Naive thymus-derived CD4-positive, alpha-beta T cell (primary cell): Measurements from ENCODE around the gene C1QTNF1. TPM values are rescaled to one million over a fixed set of nuclear protein-coding genes. Genes with fewer than 3 reads are reported as not detected.

Experiments
- ATAC-seq: fragments of 150-1000 bp; cut with Tn5 transposase; 2 replicates; pipeline ENCODE4 v1.10.0; 2021; ENCODE audit warnings: mild to moderate bottlenecking, moderate library complexity
- CTCF ChIA-PET: fragments of 350-600 bp; sonication (Branson Sonifier 250); formaldehyde crosslinking; loops from one replicate; lab custom pipeline; 2021; ENCODE audit warnings: antibody characterized with exemption; lab: Charles Lee
- POLR2A ChIA-PET: fragments of 350-600 bp; sonication (Branson Sonifier 250); formaldehyde crosslinking; loops from one replicate; lab custom pipeline; 2021; ENCODE audit warnings: antibody characterized with exemption, inconsistent platforms; lab: Charles Lee
- DNase-seq, 9 donors: peaks; one replicate each; pipeline versions ENCODE4 v3.0.0 to v3.0.0-alpha.2; 2020 to 2022; ENCODE audit warnings: mixed read lengths in 1 of 9
- H3K27ac ChIP-seq: one replicate; pipeline ENCODE4 v1.7.0; 2013; ENCODE audit warnings: mild to moderate bottlenecking, low read depth, low read length, moderate library complexity
- H3K27me3 ChIP-seq, 2 donors: one replicate each; pipeline ENCODE4 v1.7.0; 2013; ENCODE audit warnings: low read length in 2 of 2, mild to moderate bottlenecking in 2 of 2, moderate library complexity in 2 of 2; ENCODE audit not compliant: control insufficient read depth in 2 of 2, insufficient read depth in 2 of 2
- H3K36me3 ChIP-seq, 3 experiments: 1 replicate in 2 of 3; 2 replicates in 1 of 3; pipeline ENCODE4 v1.7.0; 2013; ENCODE audit warnings: low read length in 3 of 3, mild to moderate bottlenecking in 3 of 3, moderate library complexity in 1 of 3; ENCODE audit not compliant: insufficient read depth in 3 of 3, control insufficient read depth in 2 of 3
- H3K4me1 ChIP-seq, 2 donors: one replicate each; pipeline ENCODE4 v1.7.0; 2013; ENCODE audit warnings: low read length in 2 of 2, mild to moderate bottlenecking in 2 of 2, moderate library complexity in 1 of 2; ENCODE audit not compliant: control insufficient read depth in 2 of 2, insufficient read depth in 2 of 2
- H3K4me3 ChIP-seq: 2 replicates; pipeline ENCODE4 v1.7.0; 2013; ENCODE audit warnings: mild to moderate bottlenecking, low read length
- H3K9me3 ChIP-seq, 3 experiments: 1 replicate in 2 of 3; 2 replicates in 1 of 3; pipeline ENCODE4 v1.7.0; 2013; ENCODE audit warnings: low read length in 3 of 3; ENCODE audit not compliant: control insufficient read depth in 2 of 3
- H3K27ac Mint-ChIP-seq, 9 donors: one replicate each; pipeline ENCODE4 v1.8.0; 2020 to 2022; ENCODE audit warnings: mixed read lengths in 9 of 9, mild to moderate bottlenecking in 8 of 9, moderate library complexity in 5 of 9, inconsistent platforms in 2 of 9
- H3K27me3 Mint-ChIP-seq, 5 donors: one replicate each; pipeline ENCODE4 v1.8.0; 2021 to 2022; ENCODE audit warnings: mixed read lengths in 5 of 5, mild to moderate bottlenecking in 1 of 5
- H3K36me3 Mint-ChIP-seq, 5 donors: one replicate each; pipeline ENCODE4 v1.8.0; 2020 to 2022; ENCODE audit warnings: mixed read lengths in 5 of 5, mild to moderate bottlenecking in 3 of 5, inconsistent platforms in 1 of 5
- H3K4me1 Mint-ChIP-seq, 7 donors: one replicate each; pipeline ENCODE4 v1.8.0; 2020 to 2022; ENCODE audit warnings: mixed read lengths in 7 of 7, mild to moderate bottlenecking in 3 of 7, inconsistent platforms in 1 of 7
- H3K4me3 Mint-ChIP-seq, 10 donors: one replicate each; pipeline ENCODE4 v1.8.0; 2020 to 2022; ENCODE audit warnings: mild to moderate bottlenecking in 10 of 10, mixed read lengths in 10 of 10, moderate library complexity in 6 of 10, inconsistent platforms in 2 of 10
- H3K9me3 Mint-ChIP-seq, 11 donors: one replicate each; pipeline ENCODE4 v1.8.0; 2020 to 2022; ENCODE audit warnings: mixed read lengths in 11 of 11, mild to moderate bottlenecking in 4 of 11, inconsistent platforms in 1 of 11, moderate library complexity in 1 of 11
- intact Hi-C, 2 donors: fragments of 100-400 bp; cut with micrococcal nuclease; formaldehyde crosslinking; loops; one replicate each; pipeline ENCODE4 v1.15.1; 2023
- polyA plus RNA-seq, 2 donors: library from polyadenylated mRNA; unstranded; fragments of 300-500 nt; fragmentation: Illumina TruSeq; gene quantifications; one replicate each; pipeline ENCODE4 v1.2.3, GENCODE V29; 2021
- total RNA-seq, 6 experiments: library from RNA in 5 of 6; stranded (reverse) in 5 of 6; gene quantifications; 1 replicate in 5 of 6; 2 replicates in 1 of 6; pipeline ENCODE4 v1.2.3 and lab custom pipeline; 2021 to 2026

C1QTNF1 gene
- total and polyA plus RNA-seq, 7 experiments from 2014 or later, result 0.10 TPM; not detected in 6

DNA sequence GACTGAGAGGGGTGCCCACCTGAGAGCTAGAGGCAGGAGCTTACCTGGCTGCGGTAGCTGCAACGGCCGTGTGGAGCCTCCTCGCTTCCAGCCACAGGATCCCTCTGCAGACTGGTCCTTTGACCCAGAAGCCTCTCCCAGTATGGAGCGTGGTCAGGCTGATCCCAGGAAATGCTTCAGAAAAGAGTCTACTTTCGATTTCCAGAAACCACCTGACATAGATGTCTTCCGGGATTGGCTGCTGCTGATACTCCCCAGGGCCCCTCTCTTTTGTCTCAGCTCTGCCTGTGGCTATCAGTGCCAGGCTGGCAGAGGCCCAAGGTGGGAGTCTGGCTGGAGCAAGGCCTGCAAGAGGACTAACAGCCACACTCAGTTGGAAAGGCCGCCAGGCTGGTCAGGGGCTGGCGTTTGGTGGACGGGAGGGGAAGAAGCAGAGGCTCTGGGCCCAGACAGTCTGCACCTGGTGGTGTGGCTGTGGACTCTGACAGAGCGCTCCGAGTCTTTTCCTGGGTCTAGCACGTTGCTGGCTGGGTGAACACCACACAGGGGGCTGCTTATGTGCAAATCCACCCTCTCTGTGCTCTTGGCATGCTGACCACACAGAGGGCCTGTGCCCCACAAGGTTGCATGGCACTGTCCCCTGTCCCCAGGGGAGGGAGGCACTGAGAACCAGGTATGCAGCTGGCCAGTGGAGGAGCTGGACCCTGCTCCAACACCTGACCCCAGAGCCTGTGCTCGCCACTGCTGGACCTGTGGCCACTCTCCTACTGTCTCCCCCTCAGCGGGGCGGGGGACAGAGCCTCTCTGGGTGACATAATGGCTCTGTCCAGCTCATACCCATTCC, 44.0 kb upstream of the C1QTNF1 start, which contains the start of gene LGALS3BP:
Gene LGALS3BP (minus strand): TSS at position 144 of the 844 bp plus-strand sequence. CDS start 2,732 bp downstream, outside the sequence.
- Histone ChIP-seq H3K4me3 (peak within 1 kb of the TSS; percentile 61), H3K4me1 (peaks cover 0 to 28% of the 10 kb centered on the region in 2 donors), H3K27ac (peak within 1 kb of the TSS; percentile 73), H3K36me3 (peaks cover 0 to 5% (median 0%) of the 10 kb centered on the region in 3 experiments), H3K9me3 (no peaks in the 10 kb centered on the region), H3K27me3 (no peaks in the 10 kb centered on the region)
- H3K4me1 Mint-ChIP-seq, result peaks cover 12 to 25% (median 21%) of the 10 kb centered on the region in 7 donors
- peak within 1 kb of the TSS; percentile 77 to 89 (median 84) for H3K4me3 Mint-ChIP-seq
- H3K27ac Mint-ChIP-seq, result peak within 1 kb of the TSS; percentile 80 to 95 (median 89)
- no peaks in the 10 kb centered on the region for H3K9me3 Mint-ChIP-seq
- intact Hi-C loops, result no loop called here
- no peaks in the 10 kb centered on the region for H3K36me3 Mint-ChIP-seq
- no peaks in the 10 kb centered on the region for H3K27me3 Mint-ChIP-seq
- CTCF ChIA-PET, result interaction anchor here (0.8 to 1.2 kb wide), 6 partner anchors 9 to 129 kb away, joined by 3 to 5 read pairs (median 3); no protein-coding TSS in a partner anchor
- POLR2A ChIA-PET, result no interaction called here
- ATAC-seq (peak; percentile 74), DNase-seq (peak in 8 of 9 donors; percentile 38 to 59 (median 49))

GRCh38 chr17:78980624-78980972, 43.4 kb upstream of the C1QTNF1 start:
- Mint-ChIP-seq H3K27me3 (no peaks in the 10 kb centered on the region), H3K9me3 (no peaks in the 10 kb centered on the region), H3K36me3 (no peaks in the 10 kb centered on the region), H3K4me1 (peaks cover 12 to 24% (median 19%) of the 10 kb centered on the region in 7 donors), H3K4me3 (peak overlapping the region in 4 of 10 donors; percentile 78 to 87 (median 83)), H3K27ac (peak overlapping the region in 4 of 9 donors; percentile 80 to 95 (median 88))
- H3K4me3 ChIP-seq, result no peak overlapping the region
- ATAC-seq (no peak), DNase-seq (no peak)
- H3K27me3 ChIP-seq, result no peaks in the 10 kb centered on the region
- peaks cover 0 to 29% of the 10 kb centered on the region in 2 donors for H3K4me1 ChIP-seq
- ChIA-PET CTCF (interaction anchor here (1.0 to 1.3 kb wide), 3 partner anchors 9 to 13 kb away, joined by 3 to 8 read pairs (median 4); no protein-coding TSS in a partner anchor), POLR2A (no interaction called here)
- peak overlapping the region; percentile 73 for H3K27ac ChIP-seq
- intact Hi-C loops, result no loop called here
- H3K36me3 ChIP-seq, result peaks cover 0 to 5% (median 0%) of the 10 kb centered on the region in 3 experiments
- no peaks in the 10 kb centered on the region for H3K9me3 ChIP-seq

DNA sequence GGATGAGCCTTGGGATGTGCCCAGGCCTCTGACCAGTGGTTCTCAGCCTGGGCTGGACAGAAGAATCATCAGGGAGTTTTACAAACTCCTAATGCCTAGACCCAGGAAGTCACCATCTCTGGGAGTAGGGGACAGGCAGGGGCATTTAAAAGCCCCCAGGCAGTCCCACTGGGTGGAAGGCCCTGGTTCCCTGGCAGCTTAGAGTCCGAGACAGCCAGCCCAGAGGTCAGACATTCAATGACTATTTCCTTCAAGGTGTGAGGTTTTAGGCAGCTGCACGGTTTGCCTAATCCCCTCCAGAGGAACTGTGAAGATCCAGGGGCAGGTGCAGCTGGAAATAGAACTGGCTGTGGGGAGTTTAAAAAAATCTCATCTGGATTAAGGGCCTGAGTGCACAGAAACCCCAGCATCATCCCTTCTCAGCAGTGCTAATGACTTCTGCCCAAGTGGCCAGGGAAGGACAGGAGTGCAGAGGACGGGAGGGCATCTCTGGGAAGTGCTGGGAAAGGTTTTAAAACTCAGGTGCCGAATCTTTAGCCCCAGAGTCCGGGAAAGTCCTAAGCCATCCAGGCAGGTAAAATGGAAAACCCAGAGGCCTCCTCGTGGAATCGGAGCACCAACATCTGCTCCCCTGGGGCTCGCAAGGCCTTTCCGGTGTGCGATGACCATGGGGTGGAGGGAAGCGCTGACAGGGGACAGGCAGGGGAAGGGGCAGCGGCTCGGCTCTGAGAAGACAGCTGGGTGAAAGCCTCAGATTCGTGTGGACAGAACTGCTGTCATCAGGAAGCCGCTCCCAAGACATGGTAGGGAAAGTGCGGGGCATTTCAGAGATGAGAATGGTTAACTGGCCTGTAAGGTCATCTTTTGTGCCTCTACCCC, 42.7 kb upstream of the C1QTNF1 start:
- H3K9me3 ChIP-seq, result no peaks in the 10 kb centered on the region
- peaks cover 13 to 28% (median 23%) of the 10 kb centered on the region in 7 donors for H3K4me1 Mint-ChIP-seq
- H3K4me3 Mint-ChIP-seq, result peak overlapping the region in 1 of 10 donors; percentile 51
- H3K36me3 ChIP-seq, result peaks cover 0 to under 1% (median 0%) of the 10 kb centered on the region in 3 experiments
- H3K9me3 Mint-ChIP-seq, result no peaks in the 10 kb centered on the region
- no peaks in the 10 kb centered on the region for H3K27me3 ChIP-seq
- ATAC-seq (no peak), DNase-seq (no peak)
- H3K4me1 ChIP-seq, result peaks cover 0 to 35% of the 10 kb centered on the region in 2 donors
- H3K4me3 ChIP-seq, result no peak overlapping the region
- POLR2A ChIA-PET, result interaction anchor here (0.6 kb wide), 1 partner anchor 1644 kb away, joined by 4 read pairs; no protein-coding TSS in a partner anchor
- peak overlapping the region in 2 of 9 donors; percentile 46 to 88 for H3K27ac Mint-ChIP-seq
- no peaks in the 10 kb centered on the region for H3K27me3 Mint-ChIP-seq
- CTCF ChIA-PET, result interaction anchor here (0.7 to 1.3 kb wide), 3 partner anchors 9 to 411 kb away, joined by 3 to 8 read pairs (median 4); no protein-coding TSS in a partner anchor
- intact Hi-C loops, result no loop called here
- no peaks in the 10 kb centered on the region for H3K36me3 Mint-ChIP-seq
- no peak overlapping the region for H3K27ac ChIP-seq

GRCh38 chr17:78985395-78985794, 38.6 kb upstream of the C1QTNF1 start:
- H3K4me1 ChIP-seq, result peaks cover 7 to 17% of the 10 kb centered on the region in 2 donors
- Mint-ChIP-seq H3K4me3 (no peak overlapping the region), H3K9me3 (no peaks in the 10 kb centered on the region), H3K27me3 (no peaks in the 10 kb centered on the region), H3K27ac (no peak overlapping the region), H3K4me1 (peaks cover 13 to 16% (median 15%) of the 10 kb centered on the region in 7 donors), H3K36me3 (peaks cover 0 to 5% (median 1%) of the 10 kb centered on the region in 5 donors)
- intact Hi-C loops, result no loop called here
- ATAC-seq (no peak), DNase-seq (no peak)
- H3K36me3 ChIP-seq, result peaks cover 0 to 3% (median 0%) of the 10 kb centered on the region in 3 experiments
- no peak overlapping the region for H3K27ac ChIP-seq
- no peaks in the 10 kb centered on the region for H3K9me3 ChIP-seq
- H3K27me3 ChIP-seq, result no peaks in the 10 kb centered on the region
- ChIA-PET CTCF (no interaction called here), POLR2A (no interaction called here)
- no peak overlapping the region for H3K4me3 ChIP-seq

DNA sequence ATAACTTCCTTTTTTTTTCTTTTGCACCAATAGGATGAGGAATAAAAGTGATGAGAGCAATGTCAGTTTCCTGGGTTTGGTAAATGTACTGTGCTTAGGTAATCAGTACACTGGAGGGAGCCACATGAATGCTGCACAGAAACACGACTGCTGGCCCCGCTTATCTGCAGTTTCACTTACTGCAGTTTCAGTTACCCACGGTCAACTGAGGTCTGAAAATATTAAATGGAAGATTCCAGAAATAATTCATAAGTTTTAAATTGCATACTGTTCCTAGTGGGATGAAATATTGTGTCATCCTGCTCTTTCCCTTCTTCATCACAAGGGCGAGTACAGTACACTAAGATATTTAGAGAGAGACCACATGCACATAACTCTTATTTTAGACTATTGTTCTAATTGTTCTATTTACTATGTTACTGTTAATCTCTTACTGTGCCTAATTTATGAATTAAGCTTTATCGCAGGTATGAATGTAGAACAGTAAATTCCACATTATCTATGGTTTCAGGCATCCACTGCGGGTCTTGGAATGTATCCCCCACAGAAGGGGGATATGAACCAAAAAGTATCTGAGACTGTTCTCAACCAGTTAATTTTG, 37.8 kb upstream of the C1QTNF1 start:
- peak overlapping the region in 3 of 9 donors; percentile 22 to 71 (median 25) for H3K27ac Mint-ChIP-seq
- Histone ChIP-seq H3K4me1 (peaks cover 7 to 16% of the 10 kb centered on the region in 2 donors), H3K36me3 (peaks cover 0 to 11% (median 0%) of the 10 kb centered on the region in 3 experiments), H3K27ac (no peak overlapping the region), H3K27me3 (no peaks in the 10 kb centered on the region), H3K9me3 (no peaks in the 10 kb centered on the region), H3K4me3 (peak overlapping the region; percentile 11)
- CTCF ChIA-PET, result interaction anchor here (0.6 to 0.7 kb wide), 2 partner anchors 56 to 801 kb away, joined by 3 read pairs; no protein-coding TSS in a partner anchor
- POLR2A ChIA-PET, result interaction anchor here (1.1 kb wide), 1 partner anchor 24 kb away, joined by 3 read pairs; the partner anchor contains the start of gene CANT1
- H3K4me3 Mint-ChIP-seq, result peak overlapping the region; percentile 66 to 84 (median 72)
- ATAC-seq (peak; percentile 91), DNase-seq (peak in 3 of 9 donors; percentile 24 to 36 (median 25))
- peaks cover 0 to 9% (median 3%) of the 10 kb centered on the region in 5 donors for H3K36me3 Mint-ChIP-seq
- intact Hi-C loops, result loop anchor here in 1 of 2 donors (1.0 kb wide), 1 partner anchor 56 kb away; no protein-coding TSS in a partner anchor
- no peaks in the 10 kb centered on the region for H3K27me3 Mint-ChIP-seq
- H3K9me3 Mint-ChIP-seq, result no peaks in the 10 kb centered on the region
- H3K4me1 Mint-ChIP-seq, result peaks cover 13 to 15% (median 15%) of the 10 kb centered on the region in 7 donors
